ENCODE measurements around the gene PHF2.

PHF2 gene

DNA sequence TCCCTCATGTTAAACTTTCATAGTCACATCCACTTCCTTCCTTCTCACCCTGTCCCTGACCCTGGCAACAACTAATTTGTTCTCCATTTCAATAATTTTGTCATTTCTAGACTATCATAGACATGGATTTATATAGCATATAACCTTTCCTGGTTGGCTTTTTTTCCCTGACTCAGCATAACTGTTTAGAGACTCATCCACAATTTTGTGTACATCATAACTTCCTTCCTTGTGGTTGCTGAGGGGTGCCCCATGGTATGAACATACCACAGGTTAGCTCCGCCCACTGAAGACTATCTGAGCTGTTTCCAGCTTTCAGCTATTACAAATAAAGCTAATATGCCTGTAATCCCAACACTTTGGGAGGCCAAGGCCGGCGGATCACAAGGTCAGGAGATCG lies 137.3 kb downstream of the PHF2 start:
- no peak for DNase-seq

DNA sequence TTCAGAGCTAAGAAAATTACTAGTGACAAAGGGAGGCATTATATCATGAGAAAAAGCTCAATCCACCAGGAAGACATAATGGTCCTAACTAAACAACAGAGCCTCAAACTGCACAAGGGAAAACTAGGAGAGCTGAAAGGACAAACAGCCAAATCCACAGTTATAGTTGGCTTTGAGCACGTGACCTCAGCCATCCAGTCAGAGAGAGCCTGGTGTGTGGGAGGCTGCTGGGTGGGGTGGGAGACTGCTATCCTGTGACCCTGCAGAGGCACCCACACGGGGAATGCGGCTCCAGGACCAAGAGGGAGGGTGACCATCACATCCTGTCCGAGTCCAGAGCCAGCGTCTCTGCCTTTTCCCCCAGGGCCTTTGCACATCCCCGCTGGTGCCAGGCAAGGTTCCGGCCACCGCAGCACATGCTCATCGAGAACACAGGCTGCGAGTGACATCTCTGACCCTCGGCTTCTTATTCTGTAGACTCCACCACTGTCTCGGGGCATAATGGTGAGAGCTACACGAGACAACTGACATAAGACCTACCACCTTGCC lies 145.1 kb downstream of the PHF2 start:
- DNase-seq: no peak

DNA sequence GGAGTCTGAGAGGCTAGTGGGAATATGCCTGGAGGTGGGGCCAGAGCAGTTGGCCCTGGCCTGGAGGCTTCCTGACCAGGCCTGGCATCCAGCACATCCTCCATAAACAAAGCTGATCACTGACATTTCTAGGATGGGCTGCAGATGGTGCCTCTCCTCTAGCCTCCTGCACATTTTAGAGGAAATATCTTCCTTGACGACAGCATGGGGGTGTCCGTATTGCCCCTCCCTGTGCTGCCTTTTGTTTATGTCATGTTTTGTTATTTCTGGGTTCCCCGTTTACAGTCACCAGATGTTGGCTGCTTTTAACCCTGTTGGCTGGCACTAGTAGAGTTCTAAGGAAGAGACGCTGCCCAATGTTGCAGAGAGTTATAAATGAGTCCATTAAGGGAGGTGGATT lies 148.5 kb downstream of the PHF2 start:
- DNase-seq: no peak

DNA sequence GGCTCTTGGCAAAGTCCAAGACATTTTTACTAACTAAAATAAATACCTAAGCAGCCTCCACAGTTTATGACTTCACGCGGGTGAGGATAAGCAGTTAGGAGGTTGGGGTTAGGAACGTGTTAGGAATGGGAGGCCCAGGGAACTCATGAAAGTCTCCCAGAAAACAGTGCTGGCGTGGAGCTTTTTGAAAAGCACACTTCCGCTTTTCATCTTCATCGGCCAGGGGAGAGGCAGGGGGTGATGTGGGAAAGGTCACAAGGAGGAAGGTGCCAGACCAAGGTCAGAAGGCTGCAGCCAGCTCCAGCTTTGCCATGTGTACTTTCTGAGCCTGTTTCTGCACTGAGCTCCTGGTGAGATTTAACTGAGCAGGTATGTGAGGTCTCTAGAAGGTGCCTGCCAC lies 149.0 kb downstream of the PHF2 start:
- no peak for DNase-seq

DNA sequence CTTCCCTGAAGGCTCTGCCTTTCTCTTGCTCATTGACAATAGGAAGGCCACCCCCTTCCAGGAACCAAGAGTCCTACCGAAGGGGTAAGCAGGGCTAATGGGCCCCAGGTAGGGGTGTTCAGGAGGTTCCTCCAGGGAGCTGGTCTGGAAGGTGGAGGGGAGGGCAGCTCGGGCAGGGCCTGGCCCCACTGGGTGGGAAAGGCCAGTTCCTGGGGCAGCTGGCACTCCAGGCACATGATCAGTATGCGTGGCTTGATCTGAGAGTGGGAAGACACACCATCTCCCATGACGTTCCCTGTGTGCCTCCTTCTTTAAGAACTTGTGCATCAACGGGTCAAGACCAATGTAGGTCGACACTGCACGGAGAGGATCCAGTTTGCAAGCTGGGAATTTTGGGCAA lies 149.8 kb downstream of the PHF2 start:
- no peak for DNase-seq

Measured in central memory CD4-positive, alpha-beta T cell (primary cell).